ENCODE data around the gene S100A13.

DNA sequence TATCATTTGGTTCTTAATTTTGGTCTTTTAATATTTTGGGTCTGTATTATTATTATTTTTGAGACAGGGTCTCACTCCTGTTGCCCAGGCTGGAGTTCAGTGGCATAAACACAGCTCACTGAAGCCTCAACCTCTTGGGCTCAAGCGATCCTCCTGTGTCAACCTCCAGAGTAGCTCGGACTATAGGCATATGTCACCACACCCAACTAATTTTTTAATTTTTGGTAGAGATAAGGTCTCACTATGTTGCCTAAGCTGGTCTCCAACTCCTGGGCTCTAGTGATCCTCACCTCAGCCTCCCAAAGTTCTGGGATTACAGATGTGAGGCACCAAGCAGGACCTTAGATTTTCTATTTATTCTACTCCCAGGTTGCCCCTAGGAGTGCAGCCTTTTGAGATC is 46.2 kb upstream of the S100A13 start:
- TF ChIP-seq CTCF (IDR thresholded peaks at IDR 0.05) (no peak), POLR2A (IDR thresholded peaks at IDR 0.05) (no peak)
